Neuronal stem cell (in vitro differentiated cells): Measurements from ENCODE around the gene CCL1.
"Not testable (repeated sequence)": the region's sequence is repeated elsewhere in the genome, so short reads cannot be mapped to it uniquely, and the experiment has no call there.

Experiments used
- DNase-seq: peaks from one replicate; pipeline ENCODE4 v3.0.0-alpha.2; 2013; ENCODE audit warnings: low spot score
- H2AFZ ChIP-seq: one replicate; pipeline ENCODE4 v1.6.1; 2013; ENCODE audit warnings: mild to moderate bottlenecking, low read length, inconsistent platforms
- H2AK5ac ChIP-seq: 2 replicates; pipeline ENCODE4 v1.6.1; 2013; ENCODE audit warnings: low read depth, mild to moderate bottlenecking, inconsistent platforms, low read length, moderate library complexity, mixed read lengths
- H2BK120ac ChIP-seq: 2 replicates; pipeline ENCODE4 v1.6.1; 2013; ENCODE audit warnings: low read depth, mild to moderate bottlenecking, inconsistent platforms, low read length, moderate library complexity, mixed read lengths
- H2BK12ac ChIP-seq: one replicate; pipeline ENCODE4 v1.6.1; 2013; ENCODE audit warnings: low read length, inconsistent platforms
- H2BK15ac ChIP-seq: 2 replicates; pipeline ENCODE4 v1.6.1; 2013; ENCODE audit warnings: mild to moderate bottlenecking, low read length, inconsistent platforms, mixed read lengths
- H2BK5ac ChIP-seq: one replicate; pipeline ENCODE4 v1.6.1; 2013; ENCODE audit warnings: inconsistent platforms, mild to moderate bottlenecking, low read length, moderate library complexity
- H3K14ac ChIP-seq: one replicate; pipeline ENCODE4 v1.6.1; 2013; ENCODE audit warnings: low read length, inconsistent platforms
- H3K18ac ChIP-seq: 2 replicates; pipeline ENCODE4 v1.6.1; 2013; ENCODE audit warnings: low read length, inconsistent platforms
- H3K23ac ChIP-seq: 2 replicates; pipeline ENCODE4 v1.6.1; 2013; ENCODE audit warnings: low read depth, mild to moderate bottlenecking, mixed read lengths, low read length, inconsistent platforms; ENCODE audit not compliant: poor library complexity
- H3K27ac ChIP-seq: replicated peaks from 3 replicates; pipeline ENCODE4 v1.5.1; 2013; ENCODE audit warnings: low read length, inconsistent platforms
- H3K27me3 ChIP-seq, 3 experiments: 2 replicates each; pipeline ENCODE4 v1.6.1; 2013; ENCODE audit warnings: low read length in 3 of 3, mild to moderate bottlenecking in 2 of 3, inconsistent platforms in 1 of 3, low read depth in 1 of 3, mixed read lengths in 1 of 3, moderate library complexity in 1 of 3; ENCODE audit not compliant: control insufficient read depth in 3 of 3, insufficient read depth in 3 of 3
- H3K36me3 ChIP-seq, 2 donors: replicated peaks in 1 of 2; 2 replicates each; pipeline ENCODE4 v1.6.1; 2013; ENCODE audit warnings: low read length in 2 of 2; ENCODE audit not compliant: control insufficient read depth in 2 of 2, insufficient read depth in 2 of 2
- H3K4ac ChIP-seq: 2 replicates; pipeline ENCODE4 v1.6.1; 2013; ENCODE audit warnings: inconsistent platforms, mild to moderate bottlenecking, low read length, moderate library complexity
- H3K4me1 ChIP-seq, 2 donors: 1 replicate in 1 of 2; 2 replicates in 1 of 2; pipeline ENCODE4 v1.6.1; 2013; ENCODE audit warnings: low read length in 2 of 2, low read depth in 1 of 2; ENCODE audit not compliant: control insufficient read depth in 2 of 2, insufficient read depth in 1 of 2
- H3K4me2 ChIP-seq: one replicate; pipeline ENCODE4 v1.6.1; 2013; ENCODE audit warnings: mild to moderate bottlenecking, low read length, inconsistent platforms; ENCODE audit not compliant: insufficient read depth, poor library complexity, severe bottlenecking
- H3K4me3 ChIP-seq, 2 donors: 2 replicates each; pipeline ENCODE4 v1.5.1; 2013; ENCODE audit warnings: low read length in 2 of 2, mild to moderate bottlenecking in 2 of 2, inconsistent platforms in 1 of 2, moderate library complexity in 1 of 2
- H3K79me1 ChIP-seq: one replicate; pipeline ENCODE4 v1.6.1; 2013; ENCODE audit warnings: low read depth, mild to moderate bottlenecking, inconsistent platforms, low read length, moderate library complexity
- H3K9ac ChIP-seq: one replicate; pipeline ENCODE4 v1.6.1; 2013; ENCODE audit warnings: mild to moderate bottlenecking, low read depth, low read length, inconsistent platforms; ENCODE audit not compliant: poor library complexity
- H3K9me3 ChIP-seq, 2 donors: replicated peaks in 1 of 2; 2 replicates each; pipeline versions ENCODE3 to v1.6.1; 2013; ENCODE audit warnings: low read length in 2 of 2, mild to moderate bottlenecking in 2 of 2, inconsistent platforms in 1 of 2, low read depth in 1 of 2, mixed read lengths in 1 of 2, moderate library complexity in 1 of 2; ENCODE audit not compliant: control insufficient read depth in 2 of 2, insufficient read depth in 1 of 2
- H4K8ac ChIP-seq: one replicate; pipeline ENCODE4 v1.6.1; 2013; ENCODE audit warnings: low read depth, mild to moderate bottlenecking, inconsistent platforms, low read length, moderate library complexity
- H4K91ac ChIP-seq: one replicate; pipeline ENCODE4 v1.6.1; 2013; ENCODE audit warnings: low read length, low read depth, mild to moderate bottlenecking, inconsistent platforms; ENCODE audit not compliant: poor library complexity
- WGBS, 2 donors: extraction: QIAGEN DNeasy Blood & Tissue Kit; methylation state at CpG; one replicate each; pipeline ENCODE4 v1.1.7; 2013; ENCODE audit warnings: missing lambda C conversion rate in 2 of 2, mixed read lengths in 1 of 2; ENCODE audit not compliant: insufficient read length in 2 of 2, insufficient replicate concordance in 1 of 2; ENCODE audit errors: extremely low coverage in 2 of 2; 5-methylcytosine and 5-hydroxymethylcytosine counted together

CCL1 gene

DNA sequence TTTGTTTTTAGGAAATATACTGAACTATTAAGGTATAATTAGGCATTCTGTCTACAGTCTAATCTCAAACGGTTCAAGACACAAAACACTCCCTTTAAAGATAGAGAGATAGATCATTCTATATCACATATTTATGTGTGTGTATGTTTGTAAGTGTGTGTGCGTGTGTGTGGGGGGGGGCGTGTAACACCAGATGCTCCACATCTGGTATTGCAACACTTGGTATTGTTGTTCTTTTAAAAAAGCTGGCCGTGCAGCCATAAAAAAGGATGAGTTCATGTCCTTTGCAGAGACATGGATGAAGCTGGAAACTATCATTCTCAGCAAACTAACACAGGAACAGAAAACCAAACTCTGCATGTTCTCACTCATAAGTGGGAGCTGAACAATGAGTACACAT lies 35.5 kb downstream of the CCL1 start:
- H2BK120ac ChIP-seq, H3K23ac ChIP-seq, H4K8ac ChIP-seq, H3K36me3 ChIP-seq, H3K14ac ChIP-seq, H2AK5ac ChIP-seq, H2BK15ac ChIP-seq, H3K4me1 ChIP-seq, H2BK12ac ChIP-seq, H3K79me1 ChIP-seq, H2AFZ ChIP-seq, H4K91ac ChIP-seq, H3K18ac ChIP-seq, H3K27me3 ChIP-seq, H3K4me2 ChIP-seq, H3K9ac ChIP-seq, H3K27ac ChIP-seq, H3K9me3 ChIP-seq, DNase-seq, H3K4me3 ChIP-seq, H3K4ac ChIP-seq, H2BK5ac ChIP-seq: not testable (repeated sequence)
- no CpG with 5 or more reads among the region's 4 CpGs for WGBS, 2 donors

DNA sequence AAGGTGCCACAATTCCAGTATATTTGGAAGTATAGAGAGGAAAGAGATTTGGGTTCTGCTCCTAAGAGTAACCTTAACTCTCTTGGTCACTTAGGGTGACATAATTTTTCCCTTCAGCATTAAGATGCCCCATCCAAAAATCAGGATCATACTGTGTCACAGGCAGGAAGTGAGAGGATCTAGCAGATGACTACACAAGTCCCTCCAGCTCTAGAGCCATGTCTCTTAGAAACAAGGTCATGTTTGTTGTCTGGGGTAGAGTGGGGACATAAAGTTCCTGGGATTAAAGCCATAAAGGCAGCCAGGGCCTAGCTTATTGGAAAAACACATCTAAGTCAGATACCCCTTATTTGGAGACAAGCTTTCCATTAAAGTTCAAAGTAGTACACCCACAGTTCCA lies 41.1 kb downstream of the CCL1 start:
- Histone ChIP-seq H4K8ac (no peak overlapping the region), H2AK5ac (no peak overlapping the region), H3K27ac (no peak overlapping the region), H3K18ac (no peak overlapping the region), H3K27me3 (no peaks in the 10 kb centered on the region), H3K4me1 (peaks cover 0 to 2% of the 10 kb centered on the region in 2 donors), H3K9me3 (no peaks in the 10 kb centered on the region), H3K23ac (no peak overlapping the region), H3K79me1 (no peaks in the 10 kb centered on the region), H2BK120ac (no peak overlapping the region), H2BK5ac (no peak overlapping the region), H3K4me3 (no peak overlapping the region), H2AFZ (no peak overlapping the region), H3K14ac (no peak overlapping the region), H3K4ac (no peak overlapping the region), H3K4me2 (no peak overlapping the region), H3K36me3 (no peaks in the 10 kb centered on the region), H4K91ac (no peak overlapping the region), H3K9ac (no peak overlapping the region), H2BK15ac (no peak overlapping the region), H2BK12ac (no peak overlapping the region)
- no peak for DNase-seq

DNA sequence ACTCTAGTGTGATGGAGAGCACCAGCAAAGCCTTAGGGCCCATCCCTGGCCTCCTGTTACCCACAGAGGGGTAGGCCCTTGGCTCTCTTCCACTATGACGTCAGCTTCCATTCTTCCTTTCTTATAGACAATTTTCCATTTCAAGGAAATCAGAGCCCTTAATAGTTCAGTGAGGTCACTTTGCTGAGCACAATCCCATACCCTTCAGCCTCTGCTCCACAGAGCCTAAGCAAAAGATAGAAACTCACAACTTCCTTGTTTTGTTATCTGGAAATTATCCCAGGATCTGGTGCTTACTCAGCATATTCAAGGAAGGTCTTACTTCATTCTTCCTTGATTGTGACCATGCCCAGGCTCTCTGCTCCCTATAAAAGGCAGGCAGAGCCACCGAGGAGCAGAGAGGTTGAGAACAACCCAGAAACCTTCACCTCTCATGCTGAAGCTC lies 44.0 kb downstream of the CCL1 start, which contains the start of gene CCL8:
TSS of gene CCL8 (plus strand) at position 397 of the 445 bp plus-strand sequence. CDS start 67 bp downstream, outside the sequence.
- H3K4me1 ChIP-seq, result peaks cover 0 to 2% of the 10 kb centered on the region in 2 donors
- no peak within 1 kb of the TSS for H3K9ac ChIP-seq
- H3K79me1 ChIP-seq, result no peaks in the 10 kb centered on the region
- no peak within 1 kb of the TSS for H3K27ac ChIP-seq
- DNase-seq, result no peak
- no peak within 1 kb of the TSS for H2BK120ac ChIP-seq
- H2AK5ac ChIP-seq, result no peak within 1 kb of the TSS
- H2BK5ac ChIP-seq, result no peak within 1 kb of the TSS
- H3K4me2 ChIP-seq, result no peak within 1 kb of the TSS
- H2BK15ac ChIP-seq, result no peak within 1 kb of the TSS
- no peak within 1 kb of the TSS for H3K14ac ChIP-seq
- no peak within 1 kb of the TSS for H4K91ac ChIP-seq
- no peak within 1 kb of the TSS for H3K23ac ChIP-seq
- H3K9me3 ChIP-seq, result no peaks in the 10 kb centered on the region
- no peaks in the 10 kb centered on the region for H3K27me3 ChIP-seq
- H3K4ac ChIP-seq, result no peak within 1 kb of the TSS
- no CpG with 5 or more reads among the region's 2 CpGs for WGBS, 2 donors
- H2AFZ ChIP-seq, result no peak within 1 kb of the TSS
- no peak within 1 kb of the TSS for H2BK12ac ChIP-seq
- no peak within 1 kb of the TSS for H3K4me3 ChIP-seq
- no peaks in the 10 kb centered on the region for H3K36me3 ChIP-seq
- no peak within 1 kb of the TSS for H4K8ac ChIP-seq
- H3K18ac ChIP-seq, result no peak within 1 kb of the TSS

DNA sequence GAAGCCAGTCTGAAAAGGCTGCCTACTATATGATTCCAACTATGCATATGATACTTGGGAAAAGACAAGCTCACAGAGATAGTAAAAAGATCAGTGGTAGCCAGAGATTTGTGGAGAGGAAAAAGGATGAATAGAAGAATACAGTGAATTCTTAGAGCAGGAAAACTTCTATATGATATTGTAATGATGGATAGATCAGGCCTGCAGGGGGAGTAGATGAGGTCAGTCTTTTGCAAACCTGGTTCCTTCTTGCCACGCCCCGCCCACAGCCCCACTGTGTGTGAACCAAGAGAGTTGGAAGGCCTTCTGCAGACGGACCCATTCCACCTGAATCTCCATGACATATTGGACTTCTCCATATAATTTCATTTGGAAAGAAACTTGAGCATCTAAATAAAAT lies 44.6 kb downstream of the CCL1 start:
- H3K14ac ChIP-seq, result no peak overlapping the region
- no peaks in the 10 kb centered on the region for H3K79me1 ChIP-seq
- H2AFZ ChIP-seq, result no peak overlapping the region
- peaks cover 0 to 2% of the 10 kb centered on the region in 2 donors for H3K4me1 ChIP-seq
- H4K91ac ChIP-seq, result no peak overlapping the region
- no peak overlapping the region for H3K23ac ChIP-seq
- no peak overlapping the region for H2BK15ac ChIP-seq
- no peak overlapping the region for H3K4me2 ChIP-seq
- H3K9ac ChIP-seq, result no peak overlapping the region
- no peak for DNase-seq
- H3K36me3 ChIP-seq, result no peaks in the 10 kb centered on the region
- no peak overlapping the region for H2BK120ac ChIP-seq
- H3K27ac ChIP-seq, result no peak overlapping the region
- no peak overlapping the region for H3K4me3 ChIP-seq
- no peak overlapping the region for H2AK5ac ChIP-seq
- H4K8ac ChIP-seq, result no peak overlapping the region
- H2BK5ac ChIP-seq, result no peak overlapping the region
- H3K27me3 ChIP-seq, result no peaks in the 10 kb centered on the region
- WGBS, 2 donors, result no CpG with 5 or more reads among the region's 3 CpGs
- no peak overlapping the region for H2BK12ac ChIP-seq
- no peak overlapping the region for H3K18ac ChIP-seq
- H3K9me3 ChIP-seq, result no peaks in the 10 kb centered on the region
- no peak overlapping the region for H3K4ac ChIP-seq
